ENCODE results near the gene ECE1. TPM values are rescaled to one million over a fixed set of nuclear protein-coding genes. Genes with fewer than 3 reads are reported as not detected.

ECE1 gene
- total RNA-seq, 1 donor from 2014 or later: 336 TPM

DNA sequence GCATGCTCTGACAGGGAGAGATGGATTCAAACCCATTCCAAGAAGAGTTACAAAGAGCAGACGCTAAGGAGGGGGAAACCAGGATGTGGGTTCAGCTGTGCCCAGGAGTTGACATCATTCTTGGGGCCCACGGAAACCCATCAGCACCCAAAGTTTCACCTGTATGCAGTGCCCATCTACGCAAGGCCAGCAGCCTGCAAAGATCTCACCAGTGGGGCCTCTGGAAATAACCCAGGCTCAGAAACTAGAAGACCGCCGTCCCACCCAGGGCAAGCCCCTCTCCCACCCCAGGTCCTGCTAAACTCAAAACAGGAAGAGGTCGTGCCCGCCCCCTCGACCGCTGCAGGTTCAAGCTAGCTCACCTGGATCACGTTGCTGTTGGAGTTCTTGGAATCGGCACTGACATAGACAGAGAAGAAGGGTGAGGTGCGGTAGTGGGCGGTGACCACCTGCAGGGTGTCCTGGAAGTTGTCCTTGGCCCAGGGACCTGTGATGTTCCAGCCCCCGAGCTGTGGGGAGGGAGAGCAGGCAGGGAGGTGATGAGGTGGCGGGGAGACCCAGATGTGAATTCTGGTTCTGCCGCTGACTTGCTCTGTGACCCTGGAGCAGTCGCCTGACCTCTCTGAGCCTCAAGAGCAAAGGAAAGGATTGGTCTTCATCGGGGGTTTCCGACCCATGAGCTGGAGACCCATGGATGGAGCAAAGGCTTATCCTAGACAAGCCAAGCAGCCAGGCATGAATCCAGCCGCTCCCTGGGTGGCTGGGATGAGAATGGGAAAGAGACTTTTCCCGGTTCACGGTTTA is 31.7 kb downstream of the ECE1 start:
- no peak for DNase-seq (ENCODE audit: low spot score in 2 of 2)
- H3K36me3 ChIP-seq: peaks cover 47 to 58% of the 10 kb centered on the region in 2 donors
- no peak overlapping the region for H3K4me3 ChIP-seq
- H3K9me3 ChIP-seq: no peaks in the 10 kb centered on the region
- intact Hi-C loops (cut with DNase I): no loop called here
- TF ChIP-seq, protein P1, sequence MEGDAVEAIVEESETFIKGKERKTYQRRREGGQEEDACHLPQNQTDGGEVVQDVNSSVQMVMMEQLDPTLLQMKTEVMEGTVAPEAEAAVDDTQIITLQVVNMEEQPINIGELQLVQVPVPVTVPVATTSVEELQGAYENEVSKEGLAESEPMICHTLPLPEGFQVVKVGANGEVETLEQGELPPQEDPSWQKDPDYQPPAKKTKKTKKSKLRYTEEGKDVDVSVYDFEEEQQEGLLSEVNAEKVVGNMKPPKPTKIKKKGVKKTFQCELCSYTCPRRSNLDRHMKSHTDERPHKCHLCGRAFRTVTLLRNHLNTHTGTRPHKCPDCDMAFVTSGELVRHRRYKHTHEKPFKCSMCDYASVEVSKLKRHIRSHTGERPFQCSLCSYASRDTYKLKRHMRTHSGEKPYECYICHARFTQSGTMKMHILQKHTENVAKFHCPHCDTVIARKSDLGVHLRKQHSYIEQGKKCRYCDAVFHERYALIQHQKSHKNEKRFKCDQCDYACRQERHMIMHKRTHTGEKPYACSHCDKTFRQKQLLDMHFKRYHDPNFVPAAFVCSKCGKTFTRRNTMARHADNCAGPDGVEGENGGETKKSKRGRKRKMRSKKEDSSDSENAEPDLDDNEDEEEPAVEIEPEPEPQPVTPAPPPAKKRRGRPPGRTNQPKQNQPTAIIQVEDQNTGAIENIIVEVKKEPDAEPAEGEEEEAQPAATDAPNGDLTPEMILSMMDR (IDR thresholded peaks at IDR 0.05): no peak
- H3K27ac ChIP-seq: peak overlapping the region; percentile 52 to 80
- H3K27me3 ChIP-seq: no peaks in the 10 kb centered on the region
- peaks cover 35 to 56% of the 10 kb centered on the region in 2 donors for H3K4me1 ChIP-seq

DNA sequence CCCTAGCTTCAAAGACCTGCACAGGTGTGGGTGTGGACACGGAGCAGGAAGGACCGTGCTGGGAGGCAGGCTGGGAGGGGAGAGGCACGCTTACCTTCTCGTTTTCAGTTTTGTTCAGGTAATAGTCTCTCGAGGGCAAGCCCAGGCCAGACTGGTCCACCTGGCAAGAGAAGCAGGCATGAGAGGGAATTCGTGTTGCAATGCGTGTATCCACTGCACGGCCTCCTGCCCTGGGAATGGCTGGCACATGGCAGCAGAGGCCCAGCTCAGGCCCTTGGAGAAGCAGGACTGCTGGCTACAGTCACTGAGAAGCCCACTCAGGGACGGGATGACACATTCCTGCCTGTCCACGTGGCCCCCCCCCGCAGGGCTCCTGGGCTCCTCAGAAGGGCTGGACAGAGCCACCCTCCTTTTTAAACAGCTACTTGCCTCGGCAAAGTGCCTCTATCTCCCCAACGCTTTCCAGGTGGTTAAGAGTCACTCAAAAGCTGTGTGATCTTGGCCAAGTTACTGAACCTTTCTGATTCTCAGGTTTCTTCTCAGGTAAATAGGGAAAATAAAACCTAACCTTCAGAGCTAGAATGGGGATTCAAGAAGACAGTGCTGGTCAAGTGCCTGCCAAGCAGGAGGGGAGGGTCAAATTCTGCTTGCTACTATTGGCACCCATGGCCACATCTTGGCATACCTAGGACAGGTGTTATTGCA is 32.7 kb downstream of the ECE1 start:
- no peaks in the 10 kb centered on the region for H3K27me3 ChIP-seq
- peak overlapping the region; percentile 52 to 80 for H3K27ac ChIP-seq
- H3K4me1 ChIP-seq: peaks cover 30 to 56% of the 10 kb centered on the region in 2 donors
- TF ChIP-seq, protein P1 (IDR thresholded peaks at IDR 0.05): no peak
- intact Hi-C loops (cut with DNase I): no loop called here
- H3K9me3 ChIP-seq: no peaks in the 10 kb centered on the region
- H3K4me3 ChIP-seq: no peak overlapping the region
- H3K36me3 ChIP-seq: peaks cover 47 to 58% of the 10 kb centered on the region in 2 donors
- DNase-seq (ENCODE audit: low spot score in 2 of 2): no peak

DNA sequence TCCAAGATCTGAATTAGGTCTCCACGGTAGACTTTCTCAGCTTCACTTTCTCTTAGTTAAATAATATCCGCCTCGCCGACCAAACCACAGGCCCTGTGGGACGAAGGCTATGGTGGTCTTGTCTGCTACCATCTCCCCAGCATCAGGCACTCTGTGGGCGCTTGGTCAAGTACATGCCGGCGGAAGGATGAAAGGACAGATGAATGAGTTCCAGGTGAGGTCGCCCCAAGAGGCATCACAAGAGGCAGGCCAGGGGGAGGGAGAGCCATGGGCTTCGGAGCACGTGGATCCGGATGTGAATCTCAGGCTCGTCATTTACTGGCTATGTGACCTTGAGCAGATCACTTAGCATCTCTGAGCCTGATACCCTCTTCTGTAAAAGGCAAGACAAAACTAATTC is 33.5 kb downstream of the ECE1 start:
- H3K36me3 ChIP-seq: peaks cover 47 to 58% of the 10 kb centered on the region in 2 donors

DNA sequence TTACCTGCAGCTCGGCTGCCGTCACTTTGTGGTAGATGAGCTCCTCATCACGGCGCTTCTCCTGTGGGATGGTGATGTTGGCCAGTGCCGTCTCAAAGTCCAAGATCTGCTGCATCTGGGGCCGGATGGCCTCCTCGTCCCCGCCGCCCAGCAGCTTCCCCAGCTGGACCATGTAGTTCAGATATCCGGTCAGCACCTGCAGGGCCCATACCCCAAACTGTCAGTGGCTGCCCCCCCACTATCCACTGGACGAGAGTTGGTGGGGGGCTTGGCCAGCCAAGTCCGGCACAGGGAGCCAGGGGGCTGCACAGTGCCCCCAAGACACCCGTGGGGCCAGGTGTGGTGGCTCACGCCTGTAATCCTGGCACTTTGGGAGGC is 34.3 kb downstream of the ECE1 start:
- TF ChIP-seq, protein P1 (IDR thresholded peaks at IDR 0.05): no peak
- intact Hi-C loops (cut with DNase I): loop anchor here (1.0 to 2.0 kb wide), 4 partner anchors 15 to 112 kb away; no protein-coding TSS in a partner anchor
- Histone ChIP-seq H3K4me3 (no peak overlapping the region), H3K36me3 (peaks cover 49 to 66% of the 10 kb centered on the region in 2 donors), H3K4me1 (peaks cover 21 to 53% of the 10 kb centered on the region in 2 donors), H3K27me3 (no peaks in the 10 kb centered on the region), H3K9me3 (no peaks in the 10 kb centered on the region), H3K27ac (peak overlapping the region; percentile 76 to 80)
- DNase-seq (ENCODE audit: low spot score in 2 of 2): no peak

More for the DNA sequence above, 33.5 kb downstream of the ECE1 start:
- H3K4me1 ChIP-seq: peaks cover 27 to 56% of the 10 kb centered on the region in 2 donors
- intact Hi-C loops (cut with DNase I): no loop called here
- TF ChIP-seq, protein P1 (IDR thresholded peaks at IDR 0.05): no peak
- H3K9me3 ChIP-seq: no peaks in the 10 kb centered on the region
- no peak for DNase-seq (ENCODE audit: low spot score in 2 of 2)
- no peak overlapping the region for H3K4me3 ChIP-seq
- peak overlapping the region; percentile 76 to 80 for H3K27ac ChIP-seq
- no peaks in the 10 kb centered on the region for H3K27me3 ChIP-seq

DNA sequence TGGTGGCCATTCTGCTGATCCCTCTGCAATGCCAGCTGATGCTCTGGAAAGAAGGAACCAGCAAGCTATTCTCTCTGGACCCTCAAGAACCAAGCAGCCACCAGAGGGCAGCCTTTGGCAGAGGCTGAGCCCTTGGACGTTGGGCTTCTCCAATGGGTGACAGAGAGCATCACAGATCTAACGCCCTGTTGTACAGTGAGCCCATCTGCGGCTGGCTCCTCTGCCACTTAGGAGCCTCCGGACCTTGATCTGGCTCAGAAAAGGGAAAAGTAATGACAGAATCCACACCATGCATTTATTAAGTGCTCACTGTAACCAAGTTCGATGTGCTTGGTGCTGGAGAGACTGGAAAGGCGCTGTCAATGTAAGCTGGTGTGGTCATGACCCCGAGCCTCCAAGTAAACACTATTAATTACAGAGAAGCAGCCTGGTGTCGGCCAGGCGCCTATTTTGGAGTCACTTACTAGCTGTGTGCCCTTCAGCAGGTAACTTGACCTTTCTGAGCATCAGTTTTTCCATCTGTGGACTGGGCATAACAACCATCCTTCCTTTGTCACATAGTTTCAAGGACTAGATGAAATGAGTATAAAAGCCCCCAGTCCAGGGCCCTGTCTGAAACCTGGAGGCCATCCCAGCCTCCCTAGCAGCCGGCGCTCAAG is 34.9 kb downstream of the ECE1 start:
- H3K4me1 ChIP-seq: peaks cover 19 to 48% of the 10 kb centered on the region in 2 donors
- intact Hi-C loops (cut with DNase I): loop anchor here (1.0 to 2.0 kb wide), 4 partner anchors 15 to 113 kb away; no protein-coding TSS in a partner anchor
- no peaks in the 10 kb centered on the region for H3K9me3 ChIP-seq
- peaks cover 54 to 70% of the 10 kb centered on the region in 2 donors for H3K36me3 ChIP-seq
- H3K27ac ChIP-seq: peak overlapping the region; percentile 76 to 80
- peak; percentile 66 to 96 for DNase-seq (ENCODE audit: low spot score in 2 of 2)
- TF ChIP-seq, protein P1 (IDR thresholded peaks at IDR 0.05): peak; percentile 81 to 91 (median 81)
- H3K27me3 ChIP-seq: no peaks in the 10 kb centered on the region
- no peak overlapping the region for H3K4me3 ChIP-seq
